HL-60 (cell line): ENCODE data around the gene TMEM26.

Experiments used
- DNase-seq, 2 experiments: peaks; one replicate each; pipeline ENCODE4 v3.0.0-alpha.2; 2010 to 2020; ENCODE audit warnings: low read depth in 1 of 2, low spot score in 1 of 2
- H3K27ac ChIP-seq: fragments of 250-450 bp; sonication (Bioruptor Pico); replicated peaks from 2 replicates; pipeline ENCODE4 v1.5.1; 2020; ENCODE audit warnings: mild to moderate bottlenecking, moderate library complexity
- H3K27me3 ChIP-seq: fragments of 250-450 bp; sonication (Bioruptor Pico); 2 replicates; pipeline ENCODE4 v1.5.1; 2021; ENCODE audit warnings: mild to moderate bottlenecking, moderate library complexity; ENCODE audit not compliant: insufficient read depth, poor library complexity, severe bottlenecking
- H3K4me3 ChIP-seq: replicated peaks from 2 replicates; pipeline ENCODE4 v1.5.1; 2011; ENCODE audit warnings: mild to moderate bottlenecking, control low read depth, low read length; ENCODE audit not compliant: insufficient read depth
- CTCF ChIP-seq: IDR thresholded peaks from one replicate; pipeline ENCODE4 v1.5.1; 2011; ENCODE audit warnings: low read length, control low read depth, inconsistent platforms; ENCODE audit not compliant: insufficient read depth
- GABPA ChIP-seq: IDR thresholded peaks from 2 replicates; pipeline ENCODE4 v1.6.1; 2012; ENCODE audit warnings: low read depth
- POLR2AphosphoS5 ChIP-seq: IDR thresholded peaks from 2 replicates; pipeline ENCODE4 v1.6.1; 2012; ENCODE audit warnings: low read depth
- SPI1 ChIP-seq: IDR thresholded peaks from 2 replicates; pipeline ENCODE4 v1.6.1; 2012; ENCODE audit warnings: low read depth, mild to moderate bottlenecking, borderline replicate concordance
- long read RNA-seq: library from polyadenylated mRNA; unstranded; transcript quantifications from one replicate; pipeline ENCODE4 v2.0.0, GENCODE V29; 2020
- TF ChIP-seq, protein P1 (sequence below): IDR thresholded peaks from 2 replicates; pipeline ENCODE4 v1.6.1; 2012; ENCODE audit warnings: low read depth; ENCODE audit not compliant: insufficient replicate concordance

TMEM26 gene
- long read RNA-seq: 0 reads

DNA sequence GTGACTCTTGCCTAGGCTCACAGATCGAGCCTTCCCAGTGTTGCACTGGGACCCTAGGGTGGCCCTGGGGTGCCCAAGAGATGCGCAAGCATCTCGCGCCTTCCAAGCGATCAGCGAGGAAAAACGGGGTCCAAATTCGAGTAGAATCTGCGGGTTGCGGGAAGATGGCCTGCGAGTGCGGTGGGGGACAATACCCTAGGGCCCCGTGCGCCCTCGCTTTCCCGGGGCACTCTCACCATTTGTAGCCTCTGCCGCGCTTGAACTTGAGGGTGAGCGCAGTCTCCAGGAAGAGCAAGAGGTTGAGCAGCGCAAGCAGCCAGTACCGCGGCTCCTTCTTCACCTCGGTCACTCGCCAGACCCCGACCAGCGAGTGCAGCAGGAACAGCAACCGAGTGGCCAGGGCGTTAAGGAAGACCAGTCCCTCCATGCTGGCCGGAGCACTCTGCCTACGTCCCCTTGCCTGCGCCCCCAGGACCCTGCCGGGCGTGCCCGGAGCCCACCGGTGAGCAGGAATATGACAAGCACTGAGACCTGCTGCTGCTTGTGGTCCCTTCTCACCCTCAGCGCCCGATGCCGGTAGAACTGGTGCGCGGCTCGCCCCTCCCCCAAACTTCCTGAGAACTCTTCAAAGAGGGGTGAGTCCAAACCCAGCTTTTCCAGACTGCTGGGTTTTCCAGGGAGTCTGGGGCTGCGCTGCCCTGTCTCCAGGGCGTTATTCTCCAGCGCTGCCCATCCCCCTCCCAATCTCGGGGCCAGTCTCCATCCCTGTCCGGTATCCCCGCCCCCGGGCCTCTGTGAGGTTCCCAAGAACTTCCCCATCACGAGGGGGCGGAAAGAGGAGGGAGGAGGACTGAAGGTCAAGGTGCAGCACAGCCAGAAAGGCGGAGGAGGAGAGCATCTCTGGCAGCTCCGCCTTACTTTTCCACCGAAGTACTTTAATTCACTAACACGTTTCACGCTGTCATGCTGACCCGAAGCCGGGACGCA is at the start of gene TMEM26:
TSS of gene TMEM26 (minus strand) at position 727 of the 987 bp plus-strand sequence. CDS start at position 427, 300 bp downstream.
- peaks cover 23% of the 10 kb centered on the region for H3K27me3 ChIP-seq
- TF ChIP-seq, protein P1, sequence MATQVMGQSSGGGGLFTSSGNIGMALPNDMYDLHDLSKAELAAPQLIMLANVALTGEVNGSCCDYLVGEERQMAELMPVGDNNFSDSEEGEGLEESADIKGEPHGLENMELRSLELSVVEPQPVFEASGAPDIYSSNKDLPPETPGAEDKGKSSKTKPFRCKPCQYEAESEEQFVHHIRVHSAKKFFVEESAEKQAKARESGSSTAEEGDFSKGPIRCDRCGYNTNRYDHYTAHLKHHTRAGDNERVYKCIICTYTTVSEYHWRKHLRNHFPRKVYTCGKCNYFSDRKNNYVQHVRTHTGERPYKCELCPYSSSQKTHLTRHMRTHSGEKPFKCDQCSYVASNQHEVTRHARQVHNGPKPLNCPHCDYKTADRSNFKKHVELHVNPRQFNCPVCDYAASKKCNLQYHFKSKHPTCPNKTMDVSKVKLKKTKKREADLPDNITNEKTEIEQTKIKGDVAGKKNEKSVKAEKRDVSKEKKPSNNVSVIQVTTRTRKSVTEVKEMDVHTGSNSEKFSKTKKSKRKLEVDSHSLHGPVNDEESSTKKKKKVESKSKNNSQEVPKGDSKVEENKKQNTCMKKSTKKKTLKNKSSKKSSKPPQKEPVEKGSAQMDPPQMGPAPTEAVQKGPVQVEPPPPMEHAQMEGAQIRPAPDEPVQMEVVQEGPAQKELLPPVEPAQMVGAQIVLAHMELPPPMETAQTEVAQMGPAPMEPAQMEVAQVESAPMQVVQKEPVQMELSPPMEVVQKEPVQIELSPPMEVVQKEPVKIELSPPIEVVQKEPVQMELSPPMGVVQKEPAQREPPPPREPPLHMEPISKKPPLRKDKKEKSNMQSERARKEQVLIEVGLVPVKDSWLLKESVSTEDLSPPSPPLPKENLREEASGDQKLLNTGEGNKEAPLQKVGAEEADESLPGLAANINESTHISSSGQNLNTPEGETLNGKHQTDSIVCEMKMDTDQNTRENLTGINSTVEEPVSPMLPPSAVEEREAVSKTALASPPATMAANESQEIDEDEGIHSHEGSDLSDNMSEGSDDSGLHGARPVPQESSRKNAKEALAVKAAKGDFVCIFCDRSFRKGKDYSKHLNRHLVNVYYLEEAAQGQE: no peak
- no peak for TF ChIP-seq POLR2AphosphoS5
- no peak for TF ChIP-seq CTCF
- no peak for TF ChIP-seq GABPA
- no peak for TF ChIP-seq SPI1
- H3K4me3 ChIP-seq: no peak within 1 kb of the TSS
- no peak within 1 kb of the TSS for H3K27ac ChIP-seq
- no peak for DNase-seq

- Histone ChIP-seq H3K4me3 (no peak overlapping the region), H3K27me3 (no peaks in the 10 kb centered on the region), H3K27ac (no peak overlapping the region)
- no peak for DNase-seq
- TF ChIP-seq, protein P1: no peak
- TF ChIP-seq SPI1: no peak
- TF ChIP-seq POLR2AphosphoS5: no peak
Measured at GRCh38 chr10:61500460-61500859, 47.3 kb upstream of the TMEM26 start.

DNA sequence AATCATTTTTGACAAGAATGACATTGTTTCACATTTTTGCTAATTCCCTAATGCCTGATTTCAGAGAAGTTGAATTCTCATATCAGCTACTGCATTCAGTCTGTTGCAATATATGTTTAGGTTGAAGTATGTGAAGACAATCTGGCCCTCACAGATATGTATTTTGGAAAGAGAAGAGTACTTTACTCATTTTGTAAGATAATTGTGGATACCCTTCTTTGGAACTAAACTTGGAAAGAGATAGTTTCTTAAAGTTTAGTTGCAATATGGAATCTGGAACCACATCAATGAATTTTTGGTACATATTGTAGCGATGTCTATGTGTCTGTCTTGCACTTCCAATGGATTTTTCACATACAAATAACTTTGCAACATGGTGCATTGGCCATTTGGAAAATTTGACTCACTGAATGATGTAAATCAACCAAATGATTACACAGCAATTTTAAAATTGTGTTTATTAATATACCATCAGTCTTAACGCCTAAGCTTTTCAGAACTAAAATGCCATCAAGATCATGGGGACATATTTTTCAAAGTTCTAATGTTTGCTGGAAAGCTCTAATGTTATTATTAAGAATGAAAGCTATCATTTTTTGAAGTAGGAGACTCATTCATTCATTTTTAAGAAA is 39.3 kb upstream of the TMEM26 start:
- TF ChIP-seq CTCF (no peak), GABPA (no peak), POLR2AphosphoS5 (no peak), SPI1 (no peak)
- TF ChIP-seq, protein P1: no peak
- no peak overlapping the region for H3K27ac ChIP-seq

More for the DNA sequence above, 39.3 kb upstream of the TMEM26 start:
- H3K4me3 ChIP-seq: no peak overlapping the region
- no peaks in the 10 kb centered on the region for H3K27me3 ChIP-seq
- DNase-seq: no peak
